GM12801 (cell line): ENCODE data around the gene DCDC1.

ENCODE experiments used
- TF ChIP-seq, protein P1 (sequence below): IDR thresholded peaks from one replicate; pipeline ENCODE4 v1.5.1; 2011; ENCODE audit warnings: control low read depth; ENCODE audit not compliant: insufficient read length; ENCODE audit errors: extremely low read depth

DCDC1 gene, protein sequence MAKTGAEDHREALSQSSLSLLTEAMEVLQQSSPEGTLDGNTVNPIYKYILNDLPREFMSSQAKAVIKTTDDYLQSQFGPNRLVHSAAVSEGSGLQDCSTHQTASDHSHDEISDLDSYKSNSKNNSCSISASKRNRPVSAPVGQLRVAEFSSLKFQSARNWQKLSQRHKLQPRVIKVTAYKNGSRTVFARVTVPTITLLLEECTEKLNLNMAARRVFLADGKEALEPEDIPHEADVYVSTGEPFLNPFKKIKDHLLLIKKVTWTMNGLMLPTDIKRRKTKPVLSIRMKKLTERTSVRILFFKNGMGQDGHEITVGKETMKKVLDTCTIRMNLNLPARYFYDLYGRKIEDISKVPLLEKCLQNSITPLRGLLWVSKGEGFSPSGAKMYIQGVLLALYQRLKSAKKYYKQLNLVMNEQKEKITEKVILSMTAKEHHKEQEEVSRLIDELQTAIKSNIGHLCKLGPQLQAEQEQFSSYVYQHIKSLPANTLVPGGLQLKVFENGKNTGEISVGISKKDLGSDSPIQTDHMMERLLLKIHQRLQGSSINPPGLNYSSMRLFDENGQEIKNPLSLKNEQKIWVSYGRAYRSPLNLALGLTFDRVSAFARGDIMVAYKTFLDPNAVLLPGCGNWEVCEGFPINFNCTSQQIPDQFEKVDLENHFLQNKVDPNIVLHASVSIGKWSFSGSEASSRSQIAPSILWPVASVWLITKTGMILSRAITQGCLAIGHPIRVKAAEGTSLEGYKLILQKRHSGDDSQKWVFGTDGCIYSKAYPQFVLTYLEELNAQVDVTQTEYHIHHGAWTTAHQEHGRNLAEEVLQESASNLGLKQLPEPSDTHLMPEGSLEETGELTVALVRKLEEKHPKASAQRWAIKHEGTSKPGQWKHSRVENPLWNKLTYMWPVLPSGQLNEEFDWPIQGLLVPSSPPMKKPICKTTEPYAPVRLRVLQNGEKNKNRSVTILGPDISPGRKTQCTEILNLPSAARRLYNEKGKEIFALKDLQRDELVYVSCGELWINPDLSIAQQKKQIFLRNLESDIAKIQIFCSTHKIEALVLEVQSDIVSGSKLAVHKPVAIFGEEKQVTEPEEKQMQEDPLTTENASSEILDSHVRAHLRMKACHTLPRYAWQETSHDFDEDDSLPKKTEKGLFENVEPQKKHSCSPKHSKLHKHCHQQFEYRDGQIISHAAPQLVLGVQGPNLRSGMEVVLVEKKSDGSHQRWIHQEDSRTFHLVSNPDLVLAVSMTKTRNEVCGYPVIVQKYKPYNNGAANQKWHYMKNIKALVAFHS (N-terminal part only)

DNA sequence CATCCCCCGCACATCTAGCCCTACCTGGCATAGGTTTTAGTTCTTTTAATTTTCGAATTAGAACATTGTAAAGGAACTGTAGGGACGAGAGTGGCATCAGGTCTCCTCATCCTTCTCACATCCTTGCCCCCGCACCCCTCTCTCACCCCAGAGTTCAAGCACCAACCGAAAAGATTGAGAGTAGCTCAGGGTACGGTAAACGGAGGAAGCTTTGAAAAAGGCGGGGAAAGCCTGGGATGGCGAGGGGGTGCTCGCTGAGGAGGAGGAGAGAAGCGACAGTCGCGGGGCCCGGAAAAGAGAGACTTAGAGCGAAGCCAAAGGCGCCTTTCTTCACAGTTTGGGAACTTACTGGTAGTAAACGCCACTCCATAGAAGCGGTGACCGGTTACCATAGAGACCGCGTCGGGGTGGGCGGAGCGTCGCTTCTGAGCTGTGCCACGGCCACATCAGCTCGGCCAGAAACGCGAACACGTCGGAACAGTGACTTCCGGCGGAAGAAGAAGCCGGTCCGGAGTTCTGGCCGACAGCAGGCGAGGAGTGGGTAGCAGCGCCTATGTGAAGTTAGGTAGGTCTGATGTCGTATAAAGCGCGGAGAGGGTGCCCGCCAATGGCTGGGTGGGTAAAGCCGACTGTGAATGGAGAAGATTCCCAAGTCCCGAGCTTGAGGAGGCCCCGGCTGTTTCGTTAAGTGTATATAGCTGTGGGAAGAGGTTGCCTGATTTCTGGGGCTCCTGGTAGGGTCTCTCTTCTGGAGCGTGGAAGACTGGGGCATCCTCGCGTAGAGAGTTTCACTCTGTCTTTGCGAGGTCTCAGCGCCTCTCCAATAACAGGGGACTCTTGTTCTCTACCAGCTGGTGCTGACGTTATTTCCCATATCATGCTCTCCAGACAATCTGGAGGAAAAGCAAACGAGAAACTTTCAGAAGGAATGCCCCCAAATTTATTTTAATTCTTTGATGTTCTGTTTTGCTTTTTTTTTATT lies at the start of gene DCDC1, which contains the start of gene DNAJC24:
TSS of gene DCDC1 (minus strand) at position 392 of the 982 bp plus-strand sequence. CDS start 41,459 bp downstream, outside the sequence.
TSS of gene DNAJC24 (plus strand) at position 513 of the 982 bp plus-strand sequence. CDS start 889 bp downstream, outside the sequence.
- TF ChIP-seq, protein P1, sequence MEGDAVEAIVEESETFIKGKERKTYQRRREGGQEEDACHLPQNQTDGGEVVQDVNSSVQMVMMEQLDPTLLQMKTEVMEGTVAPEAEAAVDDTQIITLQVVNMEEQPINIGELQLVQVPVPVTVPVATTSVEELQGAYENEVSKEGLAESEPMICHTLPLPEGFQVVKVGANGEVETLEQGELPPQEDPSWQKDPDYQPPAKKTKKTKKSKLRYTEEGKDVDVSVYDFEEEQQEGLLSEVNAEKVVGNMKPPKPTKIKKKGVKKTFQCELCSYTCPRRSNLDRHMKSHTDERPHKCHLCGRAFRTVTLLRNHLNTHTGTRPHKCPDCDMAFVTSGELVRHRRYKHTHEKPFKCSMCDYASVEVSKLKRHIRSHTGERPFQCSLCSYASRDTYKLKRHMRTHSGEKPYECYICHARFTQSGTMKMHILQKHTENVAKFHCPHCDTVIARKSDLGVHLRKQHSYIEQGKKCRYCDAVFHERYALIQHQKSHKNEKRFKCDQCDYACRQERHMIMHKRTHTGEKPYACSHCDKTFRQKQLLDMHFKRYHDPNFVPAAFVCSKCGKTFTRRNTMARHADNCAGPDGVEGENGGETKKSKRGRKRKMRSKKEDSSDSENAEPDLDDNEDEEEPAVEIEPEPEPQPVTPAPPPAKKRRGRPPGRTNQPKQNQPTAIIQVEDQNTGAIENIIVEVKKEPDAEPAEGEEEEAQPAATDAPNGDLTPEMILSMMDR: no peak

DNA sequence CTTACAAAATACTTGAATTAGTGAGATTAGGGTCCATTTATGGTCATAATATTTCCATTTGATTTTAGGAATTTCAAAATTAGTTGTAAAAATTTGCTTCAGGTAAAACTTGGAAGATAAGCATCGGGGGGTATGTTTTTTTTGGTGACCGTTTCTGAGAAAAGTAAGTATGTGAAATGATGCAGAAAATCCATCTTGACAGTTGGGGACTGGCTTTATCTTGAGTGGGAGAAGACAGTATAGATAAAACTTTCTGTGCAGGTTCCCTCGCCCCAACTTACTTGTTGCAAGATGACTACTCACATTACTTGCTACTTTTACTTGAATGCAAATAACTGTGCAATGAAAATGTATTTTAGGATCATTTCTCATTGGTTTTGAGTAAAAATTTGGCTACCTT lies 49.6 kb upstream of the DCDC1 start:
- TF ChIP-seq, protein P1: no peak

DNA sequence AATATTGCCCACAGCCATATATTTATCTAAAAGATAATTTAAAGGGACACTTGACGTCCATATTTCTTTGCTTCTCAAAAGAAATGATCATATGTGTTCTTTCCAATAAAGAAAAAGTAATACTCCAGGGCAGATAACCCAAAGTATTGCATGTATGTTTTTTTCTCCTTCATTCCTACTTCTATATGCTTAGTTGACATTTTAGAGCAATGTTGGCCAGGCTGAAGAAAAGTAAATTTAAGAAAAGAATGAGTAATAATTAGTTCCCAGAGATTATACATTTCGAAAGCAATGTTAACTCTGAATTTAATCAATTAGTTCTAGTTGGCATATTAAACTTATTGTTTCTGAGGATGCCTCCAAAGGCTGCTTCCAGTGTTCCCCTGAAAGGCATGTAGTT lies 48.3 kb upstream of the DCDC1 start:
- TF ChIP-seq, protein P1: no peak

DNA sequence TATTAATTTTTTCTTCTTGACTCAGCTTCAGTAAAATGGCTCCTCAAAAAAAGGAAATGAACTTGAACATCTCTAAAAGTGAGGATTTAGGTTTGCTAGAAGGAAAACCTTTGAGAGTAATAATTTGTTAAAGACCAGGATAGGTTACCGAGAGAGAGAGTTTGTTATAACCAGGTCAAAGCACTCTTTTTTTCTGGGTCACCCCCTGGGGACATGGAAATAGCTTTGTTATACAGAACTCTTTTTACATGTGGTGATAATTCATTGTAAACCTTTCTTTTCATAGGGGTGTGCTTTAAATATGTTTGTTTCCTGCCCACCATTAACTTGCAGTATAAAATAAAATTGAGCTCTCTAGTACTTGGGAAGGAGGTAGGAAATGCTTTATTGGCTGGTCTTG lies 47.8 kb upstream of the DCDC1 start:
- TF ChIP-seq, protein P1: no peak

DNA sequence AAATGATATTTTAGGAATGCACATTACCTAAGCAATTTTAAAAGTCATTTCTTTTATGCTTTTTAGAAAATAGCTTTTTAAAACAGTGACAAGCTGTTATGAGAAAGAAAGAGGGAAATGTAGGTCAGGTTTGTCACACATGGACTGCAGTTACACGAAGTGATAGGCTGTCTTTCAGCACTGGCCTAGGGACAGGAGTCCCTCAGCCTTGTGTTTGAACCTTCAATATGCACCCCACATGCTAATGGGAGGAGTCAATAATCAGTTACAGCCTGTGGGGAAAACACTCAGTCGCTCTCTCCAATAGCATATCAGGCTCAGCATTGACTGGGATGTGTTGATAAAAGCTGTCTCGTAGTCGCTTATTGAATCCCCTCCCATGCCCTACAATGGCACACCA lies 45.9 kb upstream of the DCDC1 start:
- TF ChIP-seq, protein P1: no peak

DNA sequence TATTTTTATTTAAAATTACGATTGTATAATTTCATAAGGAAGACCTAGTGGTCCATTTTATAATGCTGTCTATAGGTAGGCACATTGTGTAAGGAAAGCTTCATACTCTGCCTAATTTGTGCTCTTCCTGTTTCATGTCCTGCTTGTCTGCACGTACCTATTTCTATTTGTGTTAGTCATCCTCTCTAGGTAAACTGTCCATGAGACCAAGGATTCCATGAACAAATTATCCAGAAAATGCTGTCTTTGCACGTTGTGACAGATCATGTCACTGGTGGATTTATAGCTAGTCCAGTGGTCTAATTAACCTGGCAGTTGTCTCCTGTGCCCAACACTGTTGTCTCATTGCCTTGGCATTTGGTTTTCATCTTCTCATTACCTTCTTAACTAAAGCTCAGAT lies 44.8 kb upstream of the DCDC1 start:
- TF ChIP-seq, protein P1: no peak
